ENCODE results near the gene CCNL2. TPM values are rescaled to one million over a fixed set of nuclear protein-coding genes. Genes with fewer than 3 reads are reported as not detected.
"Not testable (repeated sequence)": the region's sequence is repeated elsewhere in the genome, so short reads cannot be mapped to it uniquely, and the experiment has no call there.

CCNL2 gene
- total RNA-seq, 1 experiment from 2014 or later: 142 TPM

- TF ChIP-seq ZNF671 (CRISPR knock-in tag; IDR thresholded peaks at IDR 0.05): no peak
- no peak for TF ChIP-seq TEAD1 (CRISPR knock-in tag; IDR thresholded peaks at IDR 0.05)
- no peak for TF ChIP-seq JAZF1 (CRISPR knock-in tag; IDR thresholded peaks at IDR 0.05)
- TF ChIP-seq FOXK1 (CRISPR knock-in tag; IDR thresholded peaks at IDR 0.05): no peak
- TF ChIP-seq, protein P1, sequence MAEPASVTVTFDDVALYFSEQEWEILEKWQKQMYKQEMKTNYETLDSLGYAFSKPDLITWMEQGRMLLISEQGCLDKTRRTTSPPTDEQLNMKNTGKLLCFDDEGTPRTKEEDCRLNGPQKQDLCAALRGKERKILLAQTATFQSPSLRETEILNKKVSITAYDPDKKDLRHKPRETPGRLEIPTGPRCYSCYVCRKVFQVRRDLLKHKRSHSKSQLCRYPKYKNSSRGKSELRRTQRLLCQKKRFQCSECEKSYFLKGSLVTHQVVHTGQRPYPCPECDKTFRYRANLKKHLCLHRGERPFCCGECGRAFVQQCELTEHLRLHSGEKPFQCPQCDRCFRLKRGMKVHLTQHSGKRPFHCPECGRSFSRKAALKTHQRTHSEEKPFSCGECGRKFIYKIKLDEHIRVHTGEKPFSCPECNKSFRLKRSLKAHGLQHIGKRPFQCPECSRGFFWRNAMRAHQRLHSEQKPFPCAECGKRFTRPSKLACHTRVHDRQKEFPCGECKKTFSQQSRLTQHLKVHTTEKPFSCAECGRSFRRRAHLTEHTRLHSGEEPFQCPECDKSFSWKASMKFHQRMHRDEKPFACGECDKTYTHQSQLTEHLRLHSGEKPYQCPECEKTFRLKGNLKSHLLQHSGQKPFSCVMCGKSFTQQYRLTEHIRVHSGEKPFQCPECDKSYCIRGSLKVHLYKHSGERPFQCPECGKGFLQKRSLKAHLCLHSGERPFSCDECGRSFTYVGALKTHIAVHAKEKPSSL (CRISPR knock-in tag; conservative IDR thresholded peaks at IDR 0.05): no peak
- no peak for TF ChIP-seq NFATC4 (CRISPR knock-in tag; IDR thresholded peaks at IDR 0.05)
- TF ChIP-seq CREB1 (CRISPR knock-in tag; IDR thresholded peaks at IDR 0.05): no peak
- no peak for TF ChIP-seq SP1 (CRISPR knock-in tag; conservative IDR thresholded peaks at IDR 0.05)
- TF ChIP-seq, protein P2, sequence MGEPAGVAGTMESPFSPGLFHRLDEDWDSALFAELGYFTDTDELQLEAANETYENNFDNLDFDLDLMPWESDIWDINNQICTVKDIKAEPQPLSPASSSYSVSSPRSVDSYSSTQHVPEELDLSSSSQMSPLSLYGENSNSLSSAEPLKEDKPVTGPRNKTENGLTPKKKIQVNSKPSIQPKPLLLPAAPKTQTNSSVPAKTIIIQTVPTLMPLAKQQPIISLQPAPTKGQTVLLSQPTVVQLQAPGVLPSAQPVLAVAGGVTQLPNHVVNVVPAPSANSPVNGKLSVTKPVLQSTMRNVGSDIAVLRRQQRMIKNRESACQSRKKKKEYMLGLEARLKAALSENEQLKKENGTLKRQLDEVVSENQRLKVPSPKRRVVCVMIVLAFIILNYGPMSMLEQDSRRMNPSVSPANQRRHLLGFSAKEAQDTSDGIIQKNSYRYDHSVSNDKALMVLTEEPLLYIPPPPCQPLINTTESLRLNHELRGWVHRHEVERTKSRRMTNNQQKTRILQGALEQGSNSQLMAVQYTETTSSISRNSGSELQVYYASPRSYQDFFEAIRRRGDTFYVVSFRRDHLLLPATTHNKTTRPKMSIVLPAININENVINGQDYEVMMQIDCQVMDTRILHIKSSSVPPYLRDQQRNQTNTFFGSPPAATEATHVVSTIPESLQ (CRISPR knock-in tag; IDR thresholded peaks at IDR 0.05): no peak
- TF ChIP-seq FOXP4 (CRISPR knock-in tag; IDR thresholded peaks at IDR 0.05): no peak
These were observed 16.6 kb upstream of the CCNL2 start (continued) for GRCh38 chr1:1415751-1416150.

DNA sequence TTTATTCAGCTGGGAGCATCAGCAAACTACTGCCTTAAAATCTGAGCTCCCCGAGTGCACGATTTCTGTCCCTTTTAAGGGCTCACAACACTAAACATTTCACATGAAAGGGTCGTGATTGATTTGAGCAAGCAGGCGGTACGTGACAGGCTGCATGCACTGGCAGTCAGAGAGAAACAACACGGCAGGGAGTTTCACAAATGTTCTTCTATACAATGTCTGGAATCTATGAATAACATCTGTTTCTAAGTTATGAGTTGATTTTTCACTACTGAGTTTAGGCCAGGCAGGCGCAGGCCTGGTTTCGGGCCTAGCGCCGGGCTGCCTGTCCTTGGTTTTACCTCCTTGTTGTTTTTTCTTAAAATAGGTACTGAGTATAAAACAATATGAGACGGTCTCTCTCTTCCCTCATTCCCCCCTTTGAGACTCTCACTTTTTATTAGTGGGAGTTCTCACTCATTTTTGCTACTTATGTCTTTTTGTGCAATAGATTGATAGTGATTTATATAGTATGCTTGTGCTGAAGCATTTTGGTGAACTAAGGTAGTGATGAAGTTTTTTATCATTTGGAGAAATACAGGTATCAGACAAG is 13.3 kb upstream of the CCNL2 start:
- POLR2A ChIA-PET; H3K27me3 Mint-ChIP-seq (ENCODE audit: low read depth): not testable (repeated sequence)

GRCh38 chr1:1411626-1412025 is 12.5 kb upstream of the CCNL2 start:
- H3K27ac Mint-ChIP-seq: peak overlapping the region; percentile 77
- TF ChIP-seq ARID4B (CRISPR knock-in tag; IDR thresholded peaks at IDR 0.05; ENCODE audit: borderline replicate concordance) (no peak), ELF4 (CRISPR knock-in tag; IDR thresholded peaks at IDR 0.05; ENCODE audit: low read depth) (no peak), FOXP4 (CRISPR knock-in tag; IDR thresholded peaks at IDR 0.05) (no peak), RELA (CRISPR knock-in tag; IDR thresholded peaks at IDR 0.05; ENCODE audit: borderline replicate concordance) (no peak), ESRRA (CRISPR knock-in tag; IDR thresholded peaks at IDR 0.05; ENCODE audit: borderline replicate concordance) (no peak), MYBL2 (CRISPR knock-in tag; IDR thresholded peaks at IDR 0.05) (no peak)
- TF ChIP-seq, protein P3, sequence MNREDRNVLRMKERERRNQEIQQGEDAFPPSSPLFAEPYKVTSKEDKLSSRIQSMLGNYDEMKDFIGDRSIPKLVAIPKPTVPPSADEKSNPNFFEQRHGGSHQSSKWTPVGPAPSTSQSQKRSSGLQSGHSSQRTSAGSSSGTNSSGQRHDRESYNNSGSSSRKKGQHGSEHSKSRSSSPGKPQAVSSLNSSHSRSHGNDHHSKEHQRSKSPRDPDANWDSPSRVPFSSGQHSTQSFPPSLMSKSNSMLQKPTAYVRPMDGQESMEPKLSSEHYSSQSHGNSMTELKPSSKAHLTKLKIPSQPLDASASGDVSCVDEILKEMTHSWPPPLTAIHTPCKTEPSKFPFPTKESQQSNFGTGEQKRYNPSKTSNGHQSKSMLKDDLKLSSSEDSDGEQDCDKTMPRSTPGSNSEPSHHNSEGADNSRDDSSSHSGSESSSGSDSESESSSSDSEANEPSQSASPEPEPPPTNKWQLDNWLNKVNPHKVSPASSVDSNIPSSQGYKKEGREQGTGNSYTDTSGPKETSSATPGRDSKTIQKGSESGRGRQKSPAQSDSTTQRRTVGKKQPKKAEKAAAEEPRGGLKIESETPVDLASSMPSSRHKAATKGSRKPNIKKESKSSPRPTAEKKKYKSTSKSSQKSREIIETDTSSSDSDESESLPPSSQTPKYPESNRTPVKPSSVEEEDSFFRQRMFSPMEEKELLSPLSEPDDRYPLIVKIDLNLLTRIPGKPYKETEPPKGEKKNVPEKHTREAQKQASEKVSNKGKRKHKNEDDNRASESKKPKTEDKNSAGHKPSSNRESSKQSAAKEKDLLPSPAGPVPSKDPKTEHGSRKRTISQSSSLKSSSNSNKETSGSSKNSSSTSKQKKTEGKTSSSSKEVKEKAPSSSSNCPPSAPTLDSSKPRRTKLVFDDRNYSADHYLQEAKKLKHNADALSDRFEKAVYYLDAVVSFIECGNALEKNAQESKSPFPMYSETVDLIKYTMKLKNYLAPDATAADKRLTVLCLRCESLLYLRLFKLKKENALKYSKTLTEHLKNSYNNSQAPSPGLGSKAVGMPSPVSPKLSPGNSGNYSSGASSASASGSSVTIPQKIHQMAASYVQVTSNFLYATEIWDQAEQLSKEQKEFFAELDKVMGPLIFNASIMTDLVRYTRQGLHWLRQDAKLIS (CRISPR knock-in tag; IDR thresholded peaks at IDR 0.05; ENCODE audit: borderline replicate concordance): no peak
- peaks cover 19% of the 10 kb centered on the region for H3K36me3 Mint-ChIP-seq
- POLR2A ChIA-PET: no interaction called here
- peaks cover 37% of the 10 kb centered on the region for H3K4me1 Mint-ChIP-seq
- no peak for DNase-seq (ENCODE audit: low spot score)
- no peak for ATAC-seq
- CTCF ChIA-PET: interaction anchor here (1.4 to 1.7 kb wide), 3 partner anchors 9 to 21 kb away, joined by 4 to 11 read pairs (median 7); partner anchors contain the start of gene CCNL2
- no peak overlapping the region for H3K4me3 Mint-ChIP-seq
- H3K9me3 Mint-ChIP-seq: peaks cover 19% of the 10 kb centered on the region
- peaks cover 4% of the 10 kb centered on the region; the same call in 1 of the 2 replicates for H3K27me3 Mint-ChIP-seq (ENCODE audit: low read depth)

More for the DNA sequence above, 13.3 kb upstream of the CCNL2 start:
- Mint-ChIP-seq H3K9me3 (peaks cover 19% of the 10 kb centered on the region), H3K27ac (peak overlapping the region; percentile 29; the same call in 1 of the 2 replicates), H3K4me1 (peaks cover 38% of the 10 kb centered on the region), H3K36me3 (peaks cover 19% of the 10 kb centered on the region)
- DNase-seq (ENCODE audit: low spot score); ATAC-seq; H3K4me3 Mint-ChIP-seq; CTCF ChIA-PET: not testable (repeated sequence)

Measured in WTC11 (cell line).